Cortex of kidney (tissue), 1 donor: ENCODE results near the gene C11orf98.
"Not testable (repeated sequence)": the region's sequence is repeated elsewhere in the genome, so short reads cannot be mapped to it uniquely, and the experiment has no call there.

Experiments used
- DNase-seq: peaks from one replicate; lab custom pipeline; 2025; lab: John Stamatoyannopoulos, UW

Gene C11orf98

GRCh38 chr11:62682518-62682917 lies 17.5 kb upstream of the C11orf98 start:
- no peak for DNase-seq

DNA sequence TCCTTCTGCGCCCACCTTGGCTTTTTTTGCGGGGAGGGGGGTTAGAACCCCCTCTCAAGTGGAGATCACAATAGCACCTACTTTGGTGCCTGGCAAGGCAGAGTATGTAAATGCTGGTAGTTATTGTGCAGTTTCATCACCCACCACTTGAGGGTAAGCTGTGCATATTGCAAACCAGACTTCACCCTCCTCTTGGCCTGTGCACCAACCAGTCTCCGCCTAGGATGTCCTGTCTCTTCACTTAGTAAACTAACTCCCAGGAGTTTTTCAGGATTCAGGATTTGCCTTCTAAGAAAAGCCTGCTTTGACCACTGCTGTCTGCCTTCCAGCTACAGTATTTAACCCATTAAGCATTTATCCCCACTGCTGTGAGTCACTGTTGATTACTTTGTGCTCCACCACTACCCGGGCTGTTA lies 15.8 kb upstream of the C11orf98 start:
- no peak for DNase-seq

DNA sequence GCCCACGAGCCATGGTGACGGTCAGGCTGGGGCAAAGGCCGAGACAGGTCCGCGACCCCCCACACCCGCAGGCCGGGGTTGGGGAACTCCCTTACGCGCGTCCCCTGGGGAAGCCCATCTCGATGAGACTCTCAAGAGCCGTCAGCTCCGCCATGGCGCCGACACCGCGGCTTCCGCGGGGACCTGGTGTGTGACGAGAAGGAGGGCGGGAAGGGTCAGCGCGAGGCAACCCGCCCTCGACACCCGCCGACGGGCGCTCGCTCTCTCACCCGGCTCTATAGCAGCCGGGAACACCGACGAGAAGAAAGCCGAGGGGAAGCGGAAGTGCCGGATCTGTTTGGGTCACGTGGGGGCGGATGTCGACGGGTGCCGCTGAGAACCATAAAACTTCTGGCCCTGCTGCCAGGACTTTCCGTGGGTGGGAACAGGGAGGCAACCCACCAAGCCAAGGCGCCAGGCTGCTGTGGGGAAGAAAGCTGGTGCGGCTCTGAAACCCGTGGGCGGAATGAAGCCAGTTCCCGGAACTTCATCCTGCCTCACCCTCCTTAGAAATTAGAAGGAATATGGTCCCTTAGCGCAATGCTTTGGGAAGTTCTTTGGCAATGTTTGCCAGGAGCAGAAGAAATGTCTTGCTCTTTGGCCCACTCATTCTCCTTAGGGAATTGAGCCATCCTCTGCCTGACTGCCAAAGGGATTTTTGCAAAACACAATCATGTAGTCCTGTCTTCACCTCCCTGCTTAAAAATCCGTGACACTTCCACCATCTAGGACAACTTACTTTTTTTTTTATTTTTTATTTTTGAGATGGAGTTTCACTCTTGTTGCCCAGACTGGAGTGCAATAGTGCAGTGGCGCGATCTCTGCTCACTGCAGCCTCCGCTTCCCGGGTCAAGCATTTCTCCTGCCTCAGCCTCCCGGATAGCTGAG lies 14.0 kb upstream of the C11orf98 start, which contains the start of gene UBXN1:
UBXN1 (minus strand) TSS at position 304 of the 927 bp plus-strand sequence; CDS start at position 154, 150 bp downstream.
- no peak for DNase-seq

GRCh38 chr11:62678433-62678769 lies 13.4 kb upstream of the C11orf98 start:
- DNase-seq = no peak

- no peak for DNase-seq
Measured at GRCh38 chr11:62677714-62678113, 12.7 kb upstream of the C11orf98 start.

DNA sequence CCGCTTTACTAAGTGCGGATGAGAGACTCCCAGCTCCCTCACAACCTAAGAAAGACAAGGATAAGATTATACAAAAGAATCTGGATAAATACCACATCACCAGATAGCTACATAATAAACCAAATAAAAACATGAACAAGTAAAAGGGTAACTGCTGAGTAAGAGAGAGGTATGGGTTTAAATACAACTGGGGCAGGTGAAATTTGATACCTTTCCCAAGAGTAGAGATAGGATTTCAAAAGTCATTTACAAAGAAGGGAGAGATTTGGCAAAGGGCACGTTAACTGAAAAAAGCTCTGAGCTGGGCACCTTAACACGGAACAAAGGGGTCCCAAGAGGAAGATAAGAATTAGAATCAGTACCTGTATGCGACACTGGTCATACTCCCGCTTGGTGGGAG lies 12.1 kb upstream of the C11orf98 start:
- DNase-seq = no peak

DNA sequence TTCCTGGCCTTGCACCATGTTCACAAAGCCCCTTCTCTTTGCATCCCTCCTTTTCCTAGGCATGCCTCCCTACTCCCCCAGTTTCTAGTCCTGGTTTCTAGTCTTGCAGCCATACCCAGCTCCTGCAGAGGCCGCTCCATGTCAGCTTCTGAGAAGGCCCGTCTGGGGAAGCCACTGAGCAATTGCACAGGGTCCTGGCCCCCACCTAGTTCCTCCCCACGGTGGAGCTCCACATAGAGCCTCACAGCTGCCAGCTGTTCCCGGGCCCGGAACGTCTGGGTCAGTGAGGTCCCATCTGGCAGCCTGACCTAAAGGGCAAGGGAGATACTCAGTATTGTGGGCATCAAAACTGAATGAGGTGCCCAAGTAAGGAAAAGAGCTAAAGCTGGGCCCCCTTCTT lies 11.7 kb upstream of the C11orf98 start:
- no peak for DNase-seq

DNA sequence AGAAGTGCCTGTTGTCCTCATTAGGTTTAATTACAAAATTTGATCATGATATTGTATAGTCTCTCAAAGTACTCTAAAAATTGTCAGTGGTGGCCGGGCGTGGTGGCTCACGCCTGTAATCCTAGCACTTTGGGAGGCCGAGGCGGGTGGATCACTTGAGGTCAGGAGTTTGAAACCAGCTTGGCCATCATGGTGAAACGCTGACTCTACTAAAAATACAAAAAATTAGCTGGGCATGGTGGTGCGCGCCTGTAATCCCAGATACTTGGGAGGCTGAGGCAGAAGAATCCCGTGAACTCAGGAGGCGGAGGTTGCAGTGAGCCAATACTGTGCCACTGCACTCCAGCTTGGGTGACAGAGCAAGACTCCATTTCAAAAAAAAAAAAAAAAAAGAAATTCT lies 10.4 kb upstream of the C11orf98 start:
- not testable (repeated sequence) for DNase-seq

DNA sequence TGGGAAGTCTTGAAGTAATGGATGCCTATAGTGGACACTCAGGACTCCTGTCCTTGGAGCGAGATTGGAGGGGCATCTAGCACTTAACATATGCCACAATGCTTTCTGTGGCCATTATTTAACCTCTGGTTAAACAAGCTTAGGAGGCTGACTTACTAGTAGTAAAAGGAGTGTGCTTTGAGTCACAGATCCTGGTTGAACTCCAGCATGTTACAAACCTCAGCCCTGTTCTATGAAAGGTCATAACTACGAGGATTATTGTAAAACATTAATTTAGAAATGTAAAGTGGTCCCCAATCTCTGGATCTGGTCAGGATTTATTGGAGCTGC lies 8.2 kb upstream of the C11orf98 start:
- no peak for DNase-seq

DNA sequence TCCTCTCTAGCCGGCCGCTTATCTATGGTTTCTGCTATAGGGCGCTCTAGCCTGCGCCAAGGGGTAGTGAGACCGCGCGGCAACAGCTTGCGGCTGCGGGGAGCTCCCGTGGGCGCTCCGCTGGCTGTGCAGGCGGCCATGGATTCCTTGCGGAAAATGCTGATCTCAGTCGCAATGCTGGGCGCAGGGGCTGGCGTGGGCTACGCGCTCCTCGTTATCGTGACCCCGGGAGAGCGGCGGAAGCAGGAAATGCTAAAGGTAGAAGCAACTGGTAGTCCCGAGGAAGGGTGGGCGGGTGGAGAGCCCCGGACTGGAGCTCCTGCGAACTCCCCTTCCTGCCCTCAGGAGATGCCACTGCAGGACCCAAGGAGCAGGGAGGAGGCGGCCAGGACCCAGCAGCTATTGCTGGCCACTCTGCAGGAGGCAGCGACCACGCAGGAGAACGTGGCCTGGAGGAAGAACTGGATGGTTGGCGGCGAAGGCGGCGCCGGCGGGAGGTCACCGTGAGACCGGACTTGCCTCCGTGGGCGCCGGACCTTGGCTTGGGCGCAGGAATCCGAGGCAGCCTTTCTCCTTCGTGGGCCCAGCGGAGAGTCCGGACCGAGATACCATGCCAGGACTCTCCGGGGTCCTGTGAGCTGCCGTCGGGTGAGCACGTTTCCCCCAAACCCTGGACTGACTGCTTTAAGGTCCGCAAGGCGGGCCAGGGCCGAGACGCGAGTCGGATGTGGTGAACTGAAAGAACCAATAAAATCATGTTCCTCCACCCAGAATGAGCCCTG lies 6.8 kb upstream of the C11orf98 start, which contains the start of the genes LBHD1 and UQCC3:
LBHD1 (minus strand) TSS at position 660 of the 782 bp plus-strand sequence. CDS start 2,236 bp downstream, outside the sequence.
UQCC3 (plus strand) TSS at position 66 of the 782 bp plus-strand sequence; CDS start at position 139, 73 bp downstream.
- no peak for DNase-seq

DNA sequence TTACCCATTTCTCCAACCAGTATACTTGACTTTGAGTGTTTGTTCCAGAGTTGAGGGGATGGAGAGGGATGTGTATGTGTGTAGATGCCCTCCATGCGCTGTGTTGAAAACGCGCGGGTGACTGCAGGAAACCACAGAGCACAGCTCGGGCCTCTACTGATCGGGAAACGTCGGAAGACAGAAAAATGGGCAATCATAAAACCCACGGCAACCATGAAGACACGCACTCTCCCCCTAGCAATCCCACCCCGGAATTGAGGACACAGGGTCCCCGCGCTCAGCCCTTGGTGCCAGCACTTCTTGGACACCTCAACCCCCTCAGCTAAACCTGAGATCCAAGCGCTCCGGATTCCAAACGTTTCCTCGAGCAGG lies 6.2 kb upstream of the C11orf98 start:
- no peak for DNase-seq

- DNase-seq = no peak
Measured at GRCh38 chr11:62669420-62670161, 4.6 kb upstream of the C11orf98 start.

DNA sequence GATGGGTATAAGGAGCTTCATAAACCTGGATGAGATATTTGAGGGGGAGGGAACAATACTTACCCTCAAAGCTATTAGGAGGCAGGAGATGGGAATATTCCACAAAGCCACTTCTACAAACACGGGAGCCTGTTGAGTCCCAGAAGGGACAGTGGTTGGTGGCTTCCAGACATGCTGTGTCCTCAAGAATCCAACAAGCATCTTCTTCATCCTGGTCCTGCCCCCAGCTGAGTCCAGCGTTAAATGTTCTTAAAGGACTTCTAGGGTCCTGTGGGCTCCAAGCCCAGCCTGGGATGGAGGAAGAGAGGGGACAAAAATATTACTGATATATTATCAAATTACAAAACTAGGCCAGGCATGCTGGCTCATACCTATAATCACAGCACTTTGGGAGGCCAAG lies 2.5 kb upstream of the C11orf98 start:
- no peak for DNase-seq

DNA sequence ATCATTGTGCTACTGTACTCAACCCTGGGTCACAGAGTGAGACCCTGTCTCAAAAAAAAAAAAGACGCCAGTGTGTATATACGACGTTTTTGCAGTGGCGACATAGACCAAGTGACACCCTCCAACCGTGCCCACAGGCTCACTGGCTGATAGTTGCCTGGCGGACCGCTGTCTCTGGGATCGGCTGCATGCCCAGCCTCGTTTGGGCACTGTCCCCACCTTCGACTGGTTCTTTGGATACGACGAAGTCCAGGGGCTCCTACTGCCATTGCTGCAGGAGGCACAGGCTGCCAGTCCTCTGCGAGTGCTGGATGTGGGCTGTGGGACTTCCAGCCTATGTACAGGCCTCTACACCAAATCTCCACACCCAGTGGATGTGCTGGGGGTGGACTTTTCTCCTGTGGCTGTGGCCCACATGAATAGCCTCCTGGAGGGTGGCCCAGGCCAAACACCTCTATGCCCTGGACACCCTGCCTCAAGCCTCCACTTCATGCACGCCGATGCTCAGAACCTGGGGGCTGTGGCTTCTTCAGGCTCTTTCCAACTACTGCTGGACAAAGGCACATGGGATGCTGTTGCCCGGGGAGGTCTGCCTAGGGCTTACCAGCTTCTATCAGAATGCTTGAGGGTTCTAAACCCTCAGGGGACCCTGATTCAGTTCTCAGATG lies 1.4 kb upstream of the C11orf98 start:
- no peak for DNase-seq

DNA sequence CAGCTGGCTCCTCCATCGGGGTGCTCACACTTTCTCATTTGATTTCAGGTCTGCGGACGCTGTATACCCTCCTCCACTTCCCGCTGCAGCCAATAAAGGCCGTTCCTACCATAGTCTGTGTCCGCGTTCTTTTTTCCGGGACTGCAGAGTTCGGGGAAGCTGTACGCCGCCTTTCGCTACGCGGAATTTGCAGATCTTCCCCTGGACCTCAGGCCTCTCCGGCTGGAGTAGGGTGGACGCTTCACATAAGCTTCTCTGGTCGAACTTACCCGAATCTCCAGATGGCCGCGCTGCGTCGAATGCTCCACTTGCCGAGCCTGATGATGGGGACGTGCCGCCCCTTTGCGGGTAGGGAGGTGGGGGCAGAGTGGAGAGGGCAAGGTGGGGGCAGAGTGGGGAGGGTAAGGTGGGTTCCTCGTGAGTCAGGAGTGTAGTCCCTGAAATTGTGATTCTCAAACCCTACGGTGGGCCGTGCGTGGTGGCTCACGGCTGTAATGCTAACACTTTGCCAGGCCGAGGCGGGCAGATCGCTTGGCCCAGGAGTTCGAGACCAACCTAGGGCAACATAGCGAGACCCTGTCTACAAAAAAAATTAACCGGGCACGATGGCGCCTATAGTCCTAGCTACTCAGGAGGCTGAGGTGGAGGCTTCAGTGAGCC lies 719 bp upstream of the C11orf98 start:
- DNase-seq = no peak

- DNase-seq = no peak
Measured at GRCh38 chr11:62664405-62665074, 470 bp downstream of the C11orf98 start.

- no peak for DNase-seq
Measured at GRCh38 chr11:62656796-62657429, 8.1 kb downstream of the C11orf98 start.

DNA sequence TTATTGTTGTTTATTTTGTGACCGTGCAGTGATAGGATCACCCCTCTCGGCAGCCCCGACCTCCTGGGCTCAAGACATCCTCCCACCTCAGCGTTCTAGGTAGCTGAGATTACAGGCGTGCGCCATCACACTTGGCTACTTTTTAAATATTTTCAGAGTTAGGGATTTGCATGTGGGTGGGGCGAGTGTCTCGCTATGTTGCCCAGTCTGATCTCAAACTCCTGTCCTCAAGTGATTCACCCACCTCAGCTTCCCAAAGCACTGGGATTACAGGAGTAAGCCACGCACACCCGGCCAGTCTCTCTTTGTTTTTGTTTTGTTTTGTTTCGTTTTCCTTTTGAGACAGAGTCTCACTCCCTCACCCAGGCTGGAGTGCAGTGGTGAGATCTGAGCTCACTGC lies 10.7 kb downstream of the C11orf98 start:
- DNase-seq = no peak

GRCh38 chr11:62652161-62653006 lies 12.6 kb downstream of the C11orf98 start:
- no peak for DNase-seq
